Endothelial cell of umbilical vein (primary cell): ENCODE measurements around the gene MYBPHL. TPM values are rescaled to one million over a fixed set of nuclear protein-coding genes. Genes with fewer than 3 reads are reported as not detected.

ENCODE experiments used
- BruUV-seq: library from RNA; stranded (reverse); fragments of 400-500 nt; replicated peaks from 2 replicates; lab custom pipeline; 2021; lab: Mats Ljungman, UMichigan
- CTCF ChIA-PET: fragments of 300-600, 350-600 bp; sonication (Branson Sonifier 250); formaldehyde crosslinking; loops from one replicate; lab custom pipeline; 2021; ENCODE audit warnings: antibody characterized with exemption, inconsistent platforms; lab: Charles Lee
- POLR2A ChIA-PET: fragments of 300-600, 350-600 bp; sonication (Branson Sonifier 250); formaldehyde crosslinking; loops from one replicate; lab custom pipeline; 2021; ENCODE audit warnings: antibody characterized with exemption, inconsistent platforms; lab: Charles Lee
- DNase-seq: peaks from one replicate; pipeline ENCODE4 v3.0.0-alpha.2; 2011; ENCODE audit warnings: low read depth, low spot score
- FAIRE-seq: peaks from 2 replicates; lab custom pipeline; 2011; peaks lifted over from hg19 to GRCh38; lab: Jason Lieb, UNC
- H2AFZ ChIP-seq: 2 replicates; pipeline ENCODE4 v1.6.0; 2012; ENCODE audit warnings: low read depth, low read length, control low read depth, inconsistent platforms
- H3K27ac ChIP-seq: 2 replicates; pipeline ENCODE4 v1.5.1; 2011; ENCODE audit warnings: low read depth, mild to moderate bottlenecking, control low read depth, low read length, moderate library complexity; ENCODE audit not compliant: insufficient read depth
- H3K27me3 ChIP-seq, 2 experiments: 2 replicates each; pipeline versions ENCODE4 v1.6.0 to v1.6.1; 2011; ENCODE audit warnings: low read length in 2 of 2, mixed read lengths in 1 of 2; ENCODE audit not compliant: control insufficient read depth in 2 of 2, insufficient read depth in 2 of 2
- H3K36me3 ChIP-seq, 2 experiments: 2 replicates in 1 of 2; 3 replicates in 1 of 2; pipeline ENCODE4 v1.5.1; 2011; ENCODE audit warnings: low read length in 2 of 2, mild to moderate bottlenecking in 1 of 2, moderate library complexity in 1 of 2; ENCODE audit not compliant: control insufficient read depth in 2 of 2, insufficient read depth in 2 of 2; ENCODE audit errors: extremely low read depth in 1 of 2
- H3K4me1 ChIP-seq: 3 replicates; pipeline ENCODE4 v1.5.1; 2011; ENCODE audit warnings: mild to moderate bottlenecking, low read length; ENCODE audit not compliant: control insufficient read depth, insufficient read depth; ENCODE audit errors: extremely low read depth
- H3K4me2 ChIP-seq: 2 replicates; pipeline ENCODE4 v1.6.1; 2011; ENCODE audit warnings: low read length, control low read depth, mixed read lengths; ENCODE audit not compliant: insufficient read depth
- H3K4me3 ChIP-seq, 3 experiments: fragments of 200-600 bp in 1 of 3; sonication (generic), shearing (Covaris generic) in 1 of 3; replicated peaks in 1 of 3; 2 replicates each; pipeline ENCODE4 v1.5.1; 2011 to 2016; ENCODE audit warnings: control low read depth in 3 of 3, low read length in 3 of 3, mild to moderate bottlenecking in 2 of 3, inconsistent platforms in 1 of 3, low read depth in 1 of 3, moderate library complexity in 1 of 3; ENCODE audit not compliant: insufficient read depth in 1 of 3
- H3K79me2 ChIP-seq: 2 replicates; pipeline ENCODE4 v1.6.0; 2012; ENCODE audit warnings: low read length, inconsistent platforms; ENCODE audit not compliant: control insufficient read depth, insufficient read depth
- H3K9ac ChIP-seq: replicated peaks from 2 replicates; pipeline ENCODE3; 2011; ENCODE audit warnings: low read length, control low read depth; ENCODE audit not compliant: insufficient read depth; ENCODE audit errors: extremely low read depth
- H3K9me1 ChIP-seq: replicated peaks from 3 replicates; pipeline ENCODE4 v1.6.0; 2011; ENCODE audit warnings: mild to moderate bottlenecking, low read length; ENCODE audit not compliant: control insufficient read depth, insufficient read depth; ENCODE audit errors: extremely low read depth
- H3K9me3 ChIP-seq: replicated peaks from 2 replicates; pipeline ENCODE4 v1.5.1; 2012; ENCODE audit warnings: low read length, inconsistent platforms; ENCODE audit not compliant: control insufficient read depth, insufficient read depth
- H4K20me1 ChIP-seq: replicated peaks from 2 replicates; pipeline ENCODE3; 2011; ENCODE audit warnings: mild to moderate bottlenecking, low read length; ENCODE audit not compliant: control insufficient read depth, insufficient read depth; ENCODE audit errors: extremely low read depth
- CTCF ChIP-seq, 2 donors: IDR thresholded peaks; 1 replicate in 1 of 2; 2 replicates in 1 of 2; pipeline ENCODE4 v1.5.1; 2011; ENCODE audit warnings: low read length in 2 of 2, mild to moderate bottlenecking in 2 of 2, moderate library complexity in 2 of 2, control low read depth in 1 of 2, inconsistent platforms in 1 of 2, low read depth in 1 of 2; ENCODE audit not compliant: insufficient read depth in 1 of 2; ENCODE audit errors: extremely low read depth in 1 of 2
- EZH2 ChIP-seq: IDR thresholded peaks from 2 replicates; pipeline ENCODE4 v1.6.1; 2012; ENCODE audit warnings: borderline replicate concordance, low read depth, mild to moderate bottlenecking, moderate library complexity, low read length, inconsistent platforms; ENCODE audit not compliant: severe bottlenecking
- FOS ChIP-seq: IDR thresholded peaks from 2 replicates; pipeline ENCODE4 v1.6.1; 2011; ENCODE audit warnings: mild to moderate bottlenecking, low read length, moderate library complexity, borderline replicate concordance; ENCODE audit not compliant: insufficient read depth
- GATA2 ChIP-seq: IDR thresholded peaks from 2 replicates; pipeline ENCODE4 v1.7.0; 2011; ENCODE audit warnings: low read depth, mild to moderate bottlenecking, moderate library complexity, mixed read lengths, low read length; ENCODE audit not compliant: insufficient read length, insufficient read depth
- JUN ChIP-seq: IDR thresholded peaks from 2 replicates; pipeline ENCODE4 v1.6.1; 2011; ENCODE audit warnings: borderline replicate concordance, low read depth; ENCODE audit not compliant: insufficient read length, insufficient read depth
- MAX ChIP-seq: IDR thresholded peaks from 2 replicates; pipeline ENCODE4 v1.6.1; 2011; ENCODE audit not compliant: insufficient read depth, insufficient read length
- MYC ChIP-seq: IDR thresholded peaks from one replicate; pipeline ENCODE4 v1.6.1; 2011; ENCODE audit warnings: mild to moderate bottlenecking, low read depth, low read length
- POLR2A ChIP-seq: IDR thresholded peaks from 2 replicates; pipeline ENCODE4 v1.6.1; 2012; ENCODE audit warnings: low read depth, mild to moderate bottlenecking, control low read depth, low read length
- POLR2AphosphoS5 ChIP-seq: IDR thresholded peaks from 2 replicates; pipeline ENCODE4 v1.6.1; 2012; ENCODE audit warnings: low read depth, mild to moderate bottlenecking, control low read depth, low read length, moderate library complexity; ENCODE audit not compliant: insufficient read depth
- dilution Hi-C: fragments of 300-500 bp; cut with MboI; formaldehyde crosslinking; loops from one replicate; pipeline ENCODE4 v1.15.0; 2019; ENCODE audit warnings: low sequenced_read_pairs; ENCODE audit not compliant: extremely low pct_ligation_motif_present
- intact Hi-C: fragments of 100-400 bp; cut with micrococcal nuclease; formaldehyde crosslinking; loops from one replicate; pipeline ENCODE4 v1.10.0; 2022
- polyA plus RNA-seq, 4 experiments: library from polyadenylated mRNA; depleted of rRNA in 3 of 4; stranded (reverse) in 3 of 4; unstranded in 1 of 4; fragments of >200 nt; gene quantifications; 2 replicates each; pipeline versions ENCODE4 v1.2.1 to v1.2.3, GENCODE V29; 2011 to 2012; ENCODE audit warnings: missing spikeins in 1 of 4
- total RNA-seq: library from RNA; stranded (reverse); gene quantifications from 2 replicates; pipeline ENCODE4 v1.2.3, GENCODE V29; 2021

Gene MYBPHL
- total and polyA plus RNA-seq, 2 donors (not counting 3 experiments of a cell fraction or from before 2014, with no cell fraction given): not detected

- Histone ChIP-seq H3K4me2 (no peak overlapping the region), H3K79me2 (no peaks in the 10 kb centered on the region), H3K27me3 (peaks cover 0 to 2% of the 10 kb centered on the region in 2 experiments), H3K9me1 (no peaks in the 10 kb centered on the region), H3K4me1 (peaks cover 4% of the 10 kb centered on the region), H3K27ac (no peak overlapping the region), H3K36me3 (no peaks in the 10 kb centered on the region), H3K9ac (no peak overlapping the region), H4K20me1 (no peaks in the 10 kb centered on the region), H3K4me3 (no peak overlapping the region), H2AFZ (no peak overlapping the region), H3K9me3 (no peaks in the 10 kb centered on the region)
- CTCF ChIA-PET: no interaction called here
- intact Hi-C loops (no loop called here), dilution Hi-C loops (no loop called here)
- POLR2A ChIA-PET: no interaction called here
- DNase-seq: no peak
- FAIRE-seq: no peak
- no peak for TF ChIP-seq GATA2
- no peak for TF ChIP-seq JUN
- no peak for TF ChIP-seq POLR2AphosphoS5
- TF ChIP-seq MYC: no peak
- no peak for TF ChIP-seq FOS
- no peak for TF ChIP-seq EZH2
- TF ChIP-seq MAX: no peak
- TF ChIP-seq POLR2A: no peak
- no peak for TF ChIP-seq CTCF (IDR thresholded peaks at IDR 0.05; ENCODE audit: extremely low read depth in 1 of 2, insufficient read depth in 1 of 2, low read depth in 1 of 2, low read length in 2 of 2)
- BruUV-seq: no TSS peak
These were observed 31.3 kb upstream of the MYBPHL start for GRCh38 chr1:109338091-109338490.
